Trophoblast cell (in vitro differentiated cells and primary cell): ENCODE measurements around the gene KCNJ18.
"Not testable (repeated sequence)": the region's sequence is repeated elsewhere in the genome, so short reads cannot be mapped to it uniquely, and the experiment has no call there.

Experiments used
- DNase-seq, 2 donors: peaks; one replicate each; pipeline ENCODE4 v3.0.0-alpha.2; 2016
- H2AFZ ChIP-seq: 2 replicates; pipeline ENCODE4 v1.6.1; 2013; ENCODE audit warnings: low read length, moderate library complexity, mild to moderate bottlenecking; ENCODE audit not compliant: insufficient read depth, poor library complexity
- H2AK5ac ChIP-seq: 2 replicates; pipeline ENCODE4 v1.6.1; 2013; ENCODE audit warnings: mild to moderate bottlenecking, low read length
- H2BK120ac ChIP-seq: 2 replicates; pipeline ENCODE4 v1.6.1; 2013; ENCODE audit warnings: low read length, mild to moderate bottlenecking, moderate library complexity; ENCODE audit not compliant: insufficient read depth, poor library complexity
- H2BK12ac ChIP-seq: 2 replicates; pipeline ENCODE4 v1.6.1; 2013; ENCODE audit warnings: mild to moderate bottlenecking, low read length, moderate library complexity
- H2BK5ac ChIP-seq: 2 replicates; pipeline ENCODE4 v1.6.1; 2013; ENCODE audit warnings: low read length, low read depth, moderate library complexity, mild to moderate bottlenecking; ENCODE audit not compliant: poor library complexity
- H3K14ac ChIP-seq: 2 replicates; pipeline ENCODE4 v1.6.1; 2013; ENCODE audit warnings: mild to moderate bottlenecking, low read length
- H3K18ac ChIP-seq: 2 replicates; pipeline ENCODE4 v1.6.1; 2013; ENCODE audit warnings: mild to moderate bottlenecking, low read length
- H3K23ac ChIP-seq: 2 replicates; pipeline ENCODE4 v1.6.1; 2013; ENCODE audit warnings: low read length
- H3K27ac ChIP-seq: 2 replicates; pipeline ENCODE4 v1.5.1; 2013; ENCODE audit warnings: low read depth, mild to moderate bottlenecking, inconsistent platforms, low read length, moderate library complexity
- H3K27me3 ChIP-seq: 2 replicates; pipeline ENCODE4 v1.6.1; 2013; ENCODE audit warnings: inconsistent platforms, mild to moderate bottlenecking, low read length, moderate library complexity; ENCODE audit not compliant: insufficient read depth
- H3K36me3 ChIP-seq, 2 experiments: 1 replicate in 1 of 2; 2 replicates in 1 of 2; pipeline ENCODE4 v1.6.1; 2013; ENCODE audit warnings: low read length in 2 of 2, mild to moderate bottlenecking in 2 of 2, moderate library complexity in 1 of 2; ENCODE audit not compliant: insufficient read depth in 2 of 2, control insufficient read depth in 1 of 2
- H3K4ac ChIP-seq: 2 replicates; pipeline ENCODE4 v1.6.1; 2013; ENCODE audit warnings: low read depth, mild to moderate bottlenecking, low read length, moderate library complexity
- H3K4me1 ChIP-seq, 2 experiments: 1 replicate in 1 of 2; 2 replicates in 1 of 2; pipeline ENCODE4 v1.6.1; 2013; ENCODE audit warnings: low read length in 2 of 2, mild to moderate bottlenecking in 2 of 2, moderate library complexity in 1 of 2; ENCODE audit not compliant: insufficient read depth in 2 of 2, control insufficient read depth in 1 of 2
- H3K4me2 ChIP-seq: 2 replicates; pipeline ENCODE4 v1.6.1; 2013; ENCODE audit warnings: inconsistent platforms, mild to moderate bottlenecking, low read length, moderate library complexity
- H3K4me3 ChIP-seq: 2 replicates; pipeline ENCODE4 v1.5.1; 2013; ENCODE audit warnings: mild to moderate bottlenecking, low read depth, low read length, inconsistent platforms
- H3K79me1 ChIP-seq: one replicate; pipeline ENCODE4 v1.6.1; 2013; ENCODE audit warnings: low read length
- H3K79me2 ChIP-seq: 2 replicates; pipeline ENCODE4 v1.6.1; 2013; ENCODE audit warnings: low read length, mild to moderate bottlenecking; ENCODE audit not compliant: control insufficient read depth, insufficient read depth, poor library complexity
- H3K9ac ChIP-seq: 2 replicates; pipeline ENCODE4 v1.6.1; 2013; ENCODE audit warnings: mild to moderate bottlenecking, low read length
- H3K9me3 ChIP-seq: 2 replicates; pipeline ENCODE4 v1.6.1; 2013; ENCODE audit warnings: low read depth, mild to moderate bottlenecking, control low read depth, inconsistent platforms, low read length; ENCODE audit not compliant: insufficient read depth
- H4K12ac ChIP-seq: 2 replicates; pipeline ENCODE4 v1.6.1; 2013; ENCODE audit warnings: low read depth, mild to moderate bottlenecking, low read length, moderate library complexity
- H4K8ac ChIP-seq: 2 replicates; pipeline ENCODE4 v1.6.1; 2013; ENCODE audit warnings: low read depth, mild to moderate bottlenecking, low read length, moderate library complexity
- H4K91ac ChIP-seq: one replicate; pipeline ENCODE4 v1.6.1; 2013; ENCODE audit warnings: low read depth, mild to moderate bottlenecking, low read length, moderate library complexity
- WGBS: extraction: QIAGEN DNeasy Blood & Tissue Kit; methylation state at CpG from one replicate; pipeline ENCODE4 v1.1.7; 2013; ENCODE audit warnings: missing lambda C conversion rate; ENCODE audit not compliant: insufficient read length, insufficient coverage; ENCODE audit errors: extremely low coverage; 5-methylcytosine and 5-hydroxymethylcytosine counted together

The KCNJ18 gene

GRCh38 chr17:21710486-21710885 is 18.2 kb downstream of the KCNJ18 start:
- not testable (repeated sequence) for H3K23ac ChIP-seq, H3K4me1 ChIP-seq, H2AFZ ChIP-seq, H3K79me2 ChIP-seq, H3K9ac ChIP-seq, H3K27ac ChIP-seq, H3K79me1 ChIP-seq, H3K4ac ChIP-seq, H3K36me3 ChIP-seq, H3K14ac ChIP-seq, H4K91ac ChIP-seq, H2BK5ac ChIP-seq, H2AK5ac ChIP-seq, DNase-seq, H2BK120ac ChIP-seq, H3K4me2 ChIP-seq, H3K4me3 ChIP-seq, H2BK12ac ChIP-seq, H4K12ac ChIP-seq, H4K8ac ChIP-seq, H3K27me3 ChIP-seq, H3K18ac ChIP-seq
- no CpG with 5 or more reads among the region's 3 CpGs for WGBS
- peaks cover 47% of the 10 kb centered on the region for H3K9me3 ChIP-seq

- no peak overlapping the region for H3K9ac ChIP-seq
- DNase-seq, result no peak
- H3K4me2 ChIP-seq, result no peak overlapping the region
- no peak overlapping the region for H2BK120ac ChIP-seq
- H2AK5ac ChIP-seq, result no peak overlapping the region
- peaks cover 43% of the 10 kb centered on the region for H3K9me3 ChIP-seq
- no peak overlapping the region for H4K8ac ChIP-seq
- H3K27ac ChIP-seq, result no peak overlapping the region
- H2BK12ac ChIP-seq, result no peak overlapping the region
- H3K79me2 ChIP-seq, result no peaks in the 10 kb centered on the region
- H4K12ac ChIP-seq, result peak overlapping the region; percentile 16
- no peaks in the 10 kb centered on the region for H3K4me1 ChIP-seq
- H2BK5ac ChIP-seq, result no peak overlapping the region
- no peaks in the 10 kb centered on the region for H3K27me3 ChIP-seq
- H4K91ac ChIP-seq, result no peak overlapping the region
- WGBS, result no CpG with 5 or more reads among the region's 12 CpGs
- no peaks in the 10 kb centered on the region for H3K36me3 ChIP-seq
- H3K23ac ChIP-seq, result no peak overlapping the region
- no peak overlapping the region for H2AFZ ChIP-seq
- no peak overlapping the region for H3K14ac ChIP-seq
- H3K79me1 ChIP-seq, result no peaks in the 10 kb centered on the region
- H3K18ac ChIP-seq, result no peak overlapping the region
- H3K4me3 ChIP-seq, result no peak overlapping the region
- no peak overlapping the region for H3K4ac ChIP-seq
Measured at GRCh38 chr17:21711182-21711581, 18.9 kb downstream of the KCNJ18 start.

GRCh38 chr17:21713020-21713419 is 20.7 kb downstream of the KCNJ18 start:
- not testable (repeated sequence) for H3K4me2 ChIP-seq, H3K4me1 ChIP-seq, H2AFZ ChIP-seq, H3K4me3 ChIP-seq, H3K27me3 ChIP-seq, H2AK5ac ChIP-seq, H4K91ac ChIP-seq, H3K18ac ChIP-seq, H2BK12ac ChIP-seq, H3K4ac ChIP-seq, H3K9ac ChIP-seq, H3K36me3 ChIP-seq, H4K12ac ChIP-seq, H3K14ac ChIP-seq, H3K79me1 ChIP-seq, H2BK120ac ChIP-seq, H2BK5ac ChIP-seq, H3K79me2 ChIP-seq, H3K23ac ChIP-seq, H3K27ac ChIP-seq, H4K8ac ChIP-seq, DNase-seq
- peaks cover 28% of the 10 kb centered on the region for H3K9me3 ChIP-seq
- WGBS, result no CpG with 5 or more reads among the region's 8 CpGs

- not testable (repeated sequence) for H3K18ac ChIP-seq, H3K36me3 ChIP-seq
- no CpG with 5 or more reads among the region's 3 CpGs for WGBS
Measured at GRCh38 chr17:21713631-21714030, 21.3 kb downstream of the KCNJ18 start.

More at GRCh38 chr17:21713631-21714030, 21.3 kb downstream of the KCNJ18 start:
- not testable (repeated sequence) for H3K27me3 ChIP-seq, H2BK12ac ChIP-seq, H4K8ac ChIP-seq, H3K23ac ChIP-seq, H3K27ac ChIP-seq, H4K12ac ChIP-seq, H3K4ac ChIP-seq, H2BK120ac ChIP-seq, H3K79me2 ChIP-seq, H2BK5ac ChIP-seq, H3K9ac ChIP-seq, H3K4me1 ChIP-seq, H4K91ac ChIP-seq, H2AK5ac ChIP-seq, H3K14ac ChIP-seq, DNase-seq, H3K79me1 ChIP-seq, H3K4me2 ChIP-seq, H2AFZ ChIP-seq, H3K4me3 ChIP-seq
- H3K9me3 ChIP-seq, result peaks cover 25% of the 10 kb centered on the region
